Fibroblast of skin of right biceps (primary cell): Measurements from ENCODE around the gene AGBL1.
A peak's percentile ranks its signal among the peaks of the same experiment; 100 is the strongest.
"Not testable (repeated sequence)": the region's sequence is repeated elsewhere in the genome, so short reads cannot be mapped to it uniquely, and the experiment has no call there.

Experiments
- DNase-seq: peaks from one replicate; pipeline ENCODE4 v3.0.0-alpha.2; 2013

AGBL1 gene

GRCh38 chr15:86087808-86088207, 8.1 kb downstream of the AGBL1 start:
- no peak for DNase-seq

GRCh38 chr15:86089422-86089821, 9.8 kb downstream of the AGBL1 start:
- no peak for DNase-seq

GRCh38 chr15:86101818-86102217, 22.1 kb downstream of the AGBL1 start:
- no peak for DNase-seq

GRCh38 chr15:86103825-86104224, 24.2 kb downstream of the AGBL1 start:
- DNase-seq: no peak

GRCh38 chr15:86106306-86106705, 26.6 kb downstream of the AGBL1 start:
- no peak for DNase-seq

GRCh38 chr15:86115145-86115801, 35.6 kb downstream of the AGBL1 start:
- DNase-seq: peak; percentile 15

- no peak for DNase-seq
Measured at GRCh38 chr15:86121568-86122225, 42.0 kb downstream of the AGBL1 start.

GRCh38 chr15:86122691-86123391, 43.2 kb downstream of the AGBL1 start:
- DNase-seq: not testable (repeated sequence)

GRCh38 chr15:86125775-86126174, 46.1 kb downstream of the AGBL1 start:
- DNase-seq: no peak

- DNase-seq: no peak
Measured at GRCh38 chr15:86127547-86127946, 47.9 kb downstream of the AGBL1 start.

- no peak for DNase-seq
Measured at GRCh38 chr15:86135041-86135440, 55.4 kb downstream of the AGBL1 start.

GRCh38 chr15:86136861-86137260, 57.2 kb downstream of the AGBL1 start:
- DNase-seq: no peak

- DNase-seq: no peak
Measured at GRCh38 chr15:86138798-86139197, 59.1 kb downstream of the AGBL1 start.

- no peak for DNase-seq
Measured at GRCh38 chr15:86139828-86140227, 60.2 kb downstream of the AGBL1 start.

GRCh38 chr15:86154705-86155104, 75.0 kb downstream of the AGBL1 start:
- no peak for DNase-seq

GRCh38 chr15:86155551-86155950, 75.9 kb downstream of the AGBL1 start:
- no peak for DNase-seq

GRCh38 chr15:86157606-86158293, 78.1 kb downstream of the AGBL1 start:
- no peak for DNase-seq

- DNase-seq: no peak
Measured at GRCh38 chr15:86159468-86159867, 79.8 kb downstream of the AGBL1 start.

- no peak for DNase-seq
Measured at GRCh38 chr15:86161250-86161649, 81.6 kb downstream of the AGBL1 start.

- DNase-seq: no peak
Measured at GRCh38 chr15:86162172-86162591, 82.5 kb downstream of the AGBL1 start.

- no peak for DNase-seq
Measured at GRCh38 chr15:86162641-86163040, 83.0 kb downstream of the AGBL1 start.

- peak; percentile 66 for DNase-seq
Measured at GRCh38 chr15:86163816-86164215, 84.1 kb downstream of the AGBL1 start.

- peak; percentile 83 for DNase-seq
Measured at GRCh38 chr15:86164232-86164898, 84.7 kb downstream of the AGBL1 start.
